Calu3 (cell line): ENCODE data around the gene NIFK. TPM values are rescaled to one million over a fixed set of nuclear protein-coding genes. Genes with fewer than 3 reads are reported as not detected.

Experiments used
- BruUV-seq: library from RNA; stranded (reverse); fragments of 400-500 nt; replicated peaks from 2 replicates; lab custom pipeline; 2021; lab: Mats Ljungman, UMichigan
- CTCF ChIA-PET: fragments of 300-600 bp; sonication (Branson Sonifier 250); formaldehyde crosslinking; loops from one replicate; lab custom pipeline; 2022; ENCODE audit warnings: antibody characterized with exemption; lab: Charles Lee
- DNase-seq: peaks from one replicate; pipeline ENCODE4 v3.0.0; 2022
- H3K27ac Mint-ChIP-seq: one replicate; pipeline ENCODE4 v1.8.0; 2022; ENCODE audit warnings: mixed read lengths; ENCODE audit not compliant: unreplicated experiment
- H3K27me3 Mint-ChIP-seq: one replicate; pipeline ENCODE4 v1.8.0; 2022; ENCODE audit warnings: mixed read lengths; ENCODE audit not compliant: unreplicated experiment
- H3K36me3 Mint-ChIP-seq: one replicate; pipeline ENCODE4 v1.8.0; 2022; ENCODE audit warnings: mild to moderate bottlenecking, moderate library complexity, mixed read lengths; ENCODE audit not compliant: insufficient read depth, unreplicated experiment
- H3K4me1 Mint-ChIP-seq: one replicate; pipeline ENCODE4 v1.8.0; 2022; ENCODE audit warnings: mild to moderate bottlenecking, low read depth, mixed read lengths; ENCODE audit not compliant: unreplicated experiment
- H3K4me3 Mint-ChIP-seq: one replicate; pipeline ENCODE4 v1.8.0; 2022; ENCODE audit warnings: mild to moderate bottlenecking, low read depth, moderate library complexity, mixed read lengths; ENCODE audit not compliant: unreplicated experiment
- H3K9me3 Mint-ChIP-seq: one replicate; pipeline ENCODE4 v1.8.0; 2022; ENCODE audit warnings: low read depth, mixed read lengths; ENCODE audit not compliant: unreplicated experiment
- CTCF ChIP-seq: fragments of 200-600 bp; IDR thresholded peaks from one replicate; pipeline ENCODE4 v1.8.0; 2022; ENCODE audit warnings: antibody characterized with exemption; ENCODE audit not compliant: unreplicated experiment
- intact Hi-C: fragments of 100-400 bp; cut with micrococcal nuclease; formaldehyde crosslinking; loops from one replicate; pipeline ENCODE4 v1.10.0; 2022; ENCODE audit not compliant: unreplicated experiment
- total RNA-seq: library from RNA; stranded (reverse); gene quantifications from 2 replicates; pipeline ENCODE4 v1.2.3, GENCODE V29; 2022

The NIFK gene
- total RNA-seq, 1 experiment from 2014 or later, result 82.9 TPM

GRCh38 chr2:121710470-121711170 lies 26.1 kb downstream of the NIFK start:
- peak; percentile 57 for DNase-seq
- Mint-ChIP-seq H3K4me3 (peak overlapping the region; percentile 60), H3K4me1 (peaks cover 71% of the 10 kb centered on the region), H3K36me3 (peaks cover 27% of the 10 kb centered on the region), H3K27ac (peak overlapping the region; percentile 92), H3K9me3 (no peaks in the 10 kb centered on the region), H3K27me3 (no peaks in the 10 kb centered on the region)
- intact Hi-C loops, result loop anchor here (2.0 kb wide), 2 partner anchors 62 to 114 kb away; partner anchors contain the start of gene CLASP1
- TSS peak; percentile 12 for BruUV-seq
- CTCF ChIA-PET, result interaction anchor here (0.8 kb wide), 1 partner anchor 174 kb away, joined by 3 read pairs; no protein-coding TSS in a partner anchor
- TF ChIP-seq CTCF, result no peak

DNA sequence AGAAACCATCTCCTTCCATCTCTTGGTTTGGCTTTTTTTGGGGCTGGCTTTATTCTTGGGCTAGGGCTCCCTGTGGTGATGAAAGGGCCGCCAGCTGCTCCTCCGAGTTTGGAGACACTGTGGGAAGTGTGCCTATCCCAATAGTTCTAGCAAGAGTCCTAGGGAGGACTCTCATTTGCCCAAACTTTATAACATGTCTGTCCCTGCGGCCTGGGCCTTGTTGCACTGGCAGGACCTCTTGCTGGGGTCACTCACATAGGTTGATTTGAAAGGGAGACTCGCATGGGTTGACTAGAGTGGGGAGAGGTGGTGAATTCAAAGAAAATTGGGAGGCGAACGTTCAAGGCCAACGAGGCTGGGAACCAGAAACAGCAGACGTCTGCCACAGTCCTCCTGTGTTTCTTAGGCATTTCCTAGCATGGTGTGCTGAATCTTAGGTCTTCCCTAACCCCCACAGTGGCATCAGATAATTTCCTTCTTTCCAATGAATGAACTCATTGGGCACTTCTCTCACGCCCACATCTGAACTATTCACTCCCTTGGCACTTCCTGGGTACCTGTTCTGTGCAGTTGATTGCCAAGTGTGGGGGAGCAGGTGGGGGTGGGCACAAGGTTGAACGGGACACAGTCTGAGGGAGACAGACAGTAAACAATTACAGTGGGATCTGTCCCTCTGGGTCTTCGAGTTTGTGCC lies 26.8 kb downstream of the NIFK start:
- no TSS peak for BruUV-seq
- intact Hi-C loops, result loop anchor here (2.0 kb wide), 2 partner anchors 61 to 113 kb away; partner anchors contain the start of gene CLASP1
- CTCF ChIA-PET, result no interaction called here

DNA sequence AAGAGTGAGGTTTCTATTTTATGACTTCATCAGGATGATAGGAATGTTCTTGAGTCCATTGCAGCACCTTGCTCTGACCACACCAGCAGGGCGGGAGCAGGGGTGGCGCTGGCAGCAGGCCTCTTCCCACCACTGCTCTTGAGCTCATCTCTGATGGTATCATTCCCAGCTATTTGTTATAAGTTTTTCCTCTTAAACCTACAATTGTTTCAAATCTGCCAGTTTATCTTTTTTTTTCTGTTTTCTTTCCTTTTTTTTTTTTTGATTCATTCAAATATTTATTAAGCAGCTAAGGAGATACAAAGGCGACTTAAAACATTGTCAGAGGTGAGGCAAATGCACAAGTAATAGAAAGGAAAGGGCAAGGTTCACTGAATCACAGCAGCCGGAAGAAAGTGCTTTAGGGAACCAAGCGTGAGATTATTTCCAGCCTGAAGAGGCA lies 28.7 kb downstream of the NIFK start:
- no peaks in the 10 kb centered on the region for H3K9me3 Mint-ChIP-seq
- peak overlapping the region; percentile 48 for H3K4me3 Mint-ChIP-seq
- CTCF ChIA-PET, result interaction anchor here (0.7 to 1.4 kb wide), 8 partner anchors 8 to 60 kb away, joined by 3 to 7 read pairs (median 5); partner anchors contain the start of genes NIFK and TSN
- peak overlapping the region; percentile 92 for H3K27ac Mint-ChIP-seq
- DNase-seq, result peak; percentile 76
- H3K4me1 Mint-ChIP-seq, result peaks cover 56% of the 10 kb centered on the region
- no peaks in the 10 kb centered on the region for H3K27me3 Mint-ChIP-seq
- intact Hi-C loops, result no loop called here
- no TSS peak for BruUV-seq
- H3K36me3 Mint-ChIP-seq, result peaks cover 27% of the 10 kb centered on the region
- TF ChIP-seq CTCF, result no peak

More for the DNA sequence above, 26.8 kb downstream of the NIFK start:
- peak overlapping the region; percentile 60 for H3K4me3 Mint-ChIP-seq
- peak; percentile 72 for DNase-seq
- H3K27me3 Mint-ChIP-seq, result no peaks in the 10 kb centered on the region
- H3K27ac Mint-ChIP-seq, result peak overlapping the region; percentile 92
- TF ChIP-seq CTCF, result no peak
- peaks cover 71% of the 10 kb centered on the region for H3K4me1 Mint-ChIP-seq
- H3K9me3 Mint-ChIP-seq, result no peaks in the 10 kb centered on the region
- peaks cover 27% of the 10 kb centered on the region for H3K36me3 Mint-ChIP-seq

- no TSS peak for BruUV-seq
- intact Hi-C loops, result no loop called here
- CTCF ChIA-PET, result interaction anchor here (0.7 to 1.4 kb wide), 8 partner anchors 8 to 59 kb away, joined by 3 to 7 read pairs (median 5); partner anchors contain the start of genes NIFK and TSN
- TF ChIP-seq CTCF, result no peak
- peak overlapping the region; percentile 48 for H3K4me3 Mint-ChIP-seq
- H3K4me1 Mint-ChIP-seq, result peaks cover 58% of the 10 kb centered on the region
- DNase-seq, result peak; percentile 62
- H3K9me3 Mint-ChIP-seq, result no peaks in the 10 kb centered on the region
- H3K36me3 Mint-ChIP-seq, result peaks cover 27% of the 10 kb centered on the region
- no peaks in the 10 kb centered on the region for H3K27me3 Mint-ChIP-seq
- peak overlapping the region; percentile 92 for H3K27ac Mint-ChIP-seq
Measured at GRCh38 chr2:121707344-121707919, 29.2 kb downstream of the NIFK start.
